Sciatic nerve (tissue), 2 donors: ENCODE data around the gene KDM8. TPM values are rescaled to one million over a fixed set of nuclear protein-coding genes. Genes with fewer than 3 reads are reported as not detected.

Source experiments
- ATAC-seq: fragments of 200-7000 bp; cut with Tn5 transposase; one replicate; pipeline ENCODE4 v1.9.1; 2020; ENCODE audit warnings: mild to moderate bottlenecking, moderate library complexity
- DNase-seq: peaks from one replicate; pipeline ENCODE4 v3.0.0-alpha.2; 2020; ENCODE audit warnings: low spot score
- intact Hi-C: fragments of 100-400 bp; cut with DNase I; formaldehyde crosslinking; loops from one replicate; pipeline ENCODE4 v1.14.2; 2022
- total RNA-seq: library from RNA; stranded (reverse); fragmentation: NEBNext Ultra II Directional; extraction: Animal tissue kit (Norgen Biotek cat#: 25700); gene quantifications from one replicate; pipeline ENCODE4 v1.2.1, GENCODE V29; 2021
- donor health status: DM: no; HTN: no; CAD: no.
- donor health status: DM: no; HTN: no; CAD: no.

The KDM8 gene
- total RNA-seq, 1 donor from 2014 or later: 8.3 TPM

GRCh38 chr16:27225536-27226360 is 22.4 kb downstream of the KDM8 start:
- DNase-seq: no peak
- ATAC-seq: no peak
- intact Hi-C loops: no loop called here

GRCh38 chr16:27226476-27226875 is 23.1 kb downstream of the KDM8 start:
- DNase-seq: no peak
- ATAC-seq: no peak
- intact Hi-C loops: no loop called here

GRCh38 chr16:27226976-27227705 is 23.8 kb downstream of the KDM8 start:
- intact Hi-C loops: no loop called here
- DNase-seq (no peak), ATAC-seq (no peak)

- DNase-seq (no peak), ATAC-seq (no peak)
- intact Hi-C loops: no loop called here
Measured at GRCh38 chr16:27228045-27228444, 24.7 kb downstream of the KDM8 start.

GRCh38 chr16:27228621-27229501 is 25.5 kb downstream of the KDM8 start:
- DNase-seq (no peak), ATAC-seq (peak; percentile 48)
- intact Hi-C loops: no loop called here

GRCh38 chr16:27229891-27230470 is 26.7 kb downstream of the KDM8 start:
- ATAC-seq (no peak), DNase-seq (no peak)
- intact Hi-C loops: no loop called here

- DNase-seq (no peak), ATAC-seq (no peak)
- intact Hi-C loops: no loop called here
Measured at GRCh38 chr16:27230562-27231001, 27.3 kb downstream of the KDM8 start.

GRCh38 chr16:27231692-27232060 is 28.4 kb downstream of the KDM8 start:
- DNase-seq (no peak), ATAC-seq (no peak)
- intact Hi-C loops: no loop called here

- intact Hi-C loops: no loop called here
- ATAC-seq (no peak), DNase-seq (no peak)
Measured at GRCh38 chr16:27232061-27232900, 29.0 kb downstream of the KDM8 start.

GRCh38 chr16:27232901-27233625 is 29.7 kb downstream of the KDM8 start:
- ATAC-seq (no peak), DNase-seq (no peak)
- intact Hi-C loops: loop anchor here (1.0 kb wide), 1 partner anchor 25 kb away; no protein-coding TSS in a partner anchor

GRCh38 chr16:27233731-27234130 is 30.4 kb downstream of the KDM8 start:
- no peak for DNase-seq
- ATAC-seq: no peak
- intact Hi-C loops: loop anchor here (1.0 kb wide), 1 partner anchor 25 kb away; no protein-coding TSS in a partner anchor

GRCh38 chr16:27234171-27234570 is 30.8 kb downstream of the KDM8 start:
- intact Hi-C loops: no loop called here
- no peak for DNase-seq
- no peak for ATAC-seq

- DNase-seq (no peak), ATAC-seq (no peak)
- intact Hi-C loops: no loop called here
Measured at GRCh38 chr16:27234603-27235002, 31.3 kb downstream of the KDM8 start.

GRCh38 chr16:27235055-27235937 is 32.0 kb downstream of the KDM8 start:
- peak; percentile 85 for ATAC-seq
- DNase-seq: peak; percentile 92
- intact Hi-C loops: no loop called here

- ATAC-seq (peak; percentile 2), DNase-seq (no peak)
- intact Hi-C loops: no loop called here
Measured at GRCh38 chr16:27235938-27236245, 32.6 kb downstream of the KDM8 start.

- intact Hi-C loops: no loop called here
- ATAC-seq: no peak
- DNase-seq: peak; percentile 49
Measured at GRCh38 chr16:27236635-27237218, 33.4 kb downstream of the KDM8 start.
